OCI-LY1 (cell line): Measurements from ENCODE around the gene INSRR.

ENCODE experiments used
- H2AFZ ChIP-seq: fragments of 200-600 bp; sonication (generic), shearing (Covaris generic); 2 replicates; pipeline ENCODE4 v1.6.0; 2014; ENCODE audit warnings: antibody characterized with exemption, mild to moderate bottlenecking, low read length
- H3F3A ChIP-seq: fragments of 200-600 bp; sonication (generic), shearing (Covaris generic); 2 replicates; pipeline ENCODE4 v1.6.0; 2014; ENCODE audit warnings: mild to moderate bottlenecking, antibody characterized with exemption, low read length, moderate library complexity; ENCODE audit not compliant: insufficient read depth
- H3K27ac ChIP-seq: fragments of 200-600 bp; sonication (generic); 2 replicates; pipeline ENCODE4 v1.5.1; 2014; ENCODE audit warnings: low read length, mixed run types, mild to moderate bottlenecking, low read depth; ENCODE audit not compliant: poor library complexity, severe bottlenecking
- H3K27me3 ChIP-seq: fragments of 200-600 bp; sonication (generic); 2 replicates; pipeline ENCODE4 v1.6.0; 2014; ENCODE audit warnings: antibody characterized with exemption, mild to moderate bottlenecking, low read length, moderate library complexity; ENCODE audit not compliant: insufficient read depth
- H3K36me3 ChIP-seq: fragments of 200-600 bp; sonication (generic); 2 replicates; pipeline ENCODE4 v1.6.1; 2014; ENCODE audit warnings: mild to moderate bottlenecking, antibody characterized with exemption, low read length, moderate library complexity, mixed read lengths; ENCODE audit not compliant: insufficient read depth
- H3K4me1 ChIP-seq: fragments of 200-600 bp; sonication (generic); 2 replicates; pipeline ENCODE4 v1.5.1; 2014; ENCODE audit warnings: mild to moderate bottlenecking, low read length, moderate library complexity; ENCODE audit not compliant: insufficient read depth, severe bottlenecking
- H3K4me2 ChIP-seq: fragments of 200-600 bp; sonication (generic), shearing (Covaris generic); 2 replicates; pipeline ENCODE4 v1.6.1; 2014; ENCODE audit warnings: low read length
- H3K4me3 ChIP-seq: fragments of 200-600 bp; sonication (generic); 2 replicates; pipeline ENCODE4 v1.5.1; 2014; ENCODE audit warnings: low read length, low read depth, mild to moderate bottlenecking, mixed read lengths; ENCODE audit not compliant: poor library complexity, severe bottlenecking
- H3K79me2 ChIP-seq: fragments of 200-600 bp; shearing (Covaris generic); 2 replicates; pipeline ENCODE4 v1.6.1; 2016; ENCODE audit warnings: mixed run types, low read length, mixed read lengths; ENCODE audit not compliant: insufficient read depth
- H3K9ac ChIP-seq: fragments of 200-600 bp; sonication (generic), shearing (Covaris generic); 2 replicates; pipeline ENCODE4 v1.6.1; 2014; ENCODE audit warnings: mild to moderate bottlenecking, low read length, mixed read lengths
- H3K9me2 ChIP-seq: fragments of 200-600 bp; sonication (generic), shearing (Covaris generic); 2 replicates; pipeline ENCODE4 v1.6.1; 2014; ENCODE audit warnings: low read depth, mild to moderate bottlenecking, low read length, mixed read lengths
- H3K9me3 ChIP-seq: fragments of 200-600 bp; shearing (Covaris generic); 2 replicates; pipeline ENCODE4 v1.6.1; 2014; ENCODE audit warnings: low read length, mixed read lengths
- H4K20me1 ChIP-seq: fragments of 200-600 bp; sonication (generic), shearing (Covaris generic); 2 replicates; pipeline ENCODE4 v1.6.0; 2016; ENCODE audit warnings: mild to moderate bottlenecking, low read length; ENCODE audit not compliant: insufficient read depth
- CTCF ChIP-seq: fragments of 200-600 bp; sonication (generic), shearing (Covaris generic); IDR thresholded peaks from 2 replicates; pipeline ENCODE4 v1.5.1; 2017; ENCODE audit warnings: mild to moderate bottlenecking, antibody characterized with exemption, low read length, moderate library complexity, mixed read lengths
- EZH2 ChIP-seq: fragments of 200-600 bp; sonication (generic), shearing (Covaris generic); IDR thresholded peaks from 2 replicates; pipeline ENCODE4 v1.8.0; 2017; ENCODE audit warnings: borderline replicate concordance, mixed run types, mild to moderate bottlenecking, antibody characterized with exemption, low read length, moderate library complexity, mixed read lengths

INSRR gene

GRCh38 chr1:156795374-156795733 lies 63.6 kb downstream of the INSRR start:
- no peak overlapping the region for H3K4me2 ChIP-seq
- no peaks in the 10 kb centered on the region for H3K79me2 ChIP-seq
- H3K27ac ChIP-seq: no peak overlapping the region
- no peaks in the 10 kb centered on the region for H3K9me2 ChIP-seq
- no peaks in the 10 kb centered on the region for H3K27me3 ChIP-seq
- no peak overlapping the region for H2AFZ ChIP-seq
- no peaks in the 10 kb centered on the region for H3K9me3 ChIP-seq
- TF ChIP-seq CTCF (no peak), EZH2 (no peak)
- no peak overlapping the region for H3K9ac ChIP-seq
- H3K4me3 ChIP-seq: no peak overlapping the region
- no peaks in the 10 kb centered on the region for H3F3A ChIP-seq
- H3K36me3 ChIP-seq: peaks cover 93% of the 10 kb centered on the region
- H4K20me1 ChIP-seq: no peaks in the 10 kb centered on the region
- H3K4me1 ChIP-seq: peaks cover 8% of the 10 kb centered on the region

GRCh38 chr1:156794506-156795373 lies 64.2 kb downstream of the INSRR start:
- TF ChIP-seq CTCF (no peak), EZH2 (no peak)
- Histone ChIP-seq H3K36me3 (peaks cover 91% of the 10 kb centered on the region), H3K79me2 (no peaks in the 10 kb centered on the region), H2AFZ (no peak overlapping the region), H3K4me2 (no peak overlapping the region), H3K27me3 (no peaks in the 10 kb centered on the region), H3F3A (no peaks in the 10 kb centered on the region), H3K4me1 (peaks cover 8% of the 10 kb centered on the region), H3K9ac (no peak overlapping the region), H4K20me1 (no peaks in the 10 kb centered on the region), H3K9me2 (no peaks in the 10 kb centered on the region), H3K4me3 (no peak overlapping the region), H3K9me3 (no peaks in the 10 kb centered on the region), H3K27ac (no peak overlapping the region)
